SH-SY5Y (cell line): Measurements from ENCODE around the gene MIGA2.

ENCODE experiments used
- GATA2 ChIP-seq: IDR thresholded peaks from 2 replicates; pipeline ENCODE4 v1.6.1; 2011; ENCODE audit warnings: mild to moderate bottlenecking, low read depth, low read length
- GATA3 ChIP-seq: IDR thresholded peaks from 2 replicates; pipeline ENCODE4 v1.6.1; 2011; ENCODE audit warnings: low read depth, mild to moderate bottlenecking, low read length, moderate library complexity

DNA sequence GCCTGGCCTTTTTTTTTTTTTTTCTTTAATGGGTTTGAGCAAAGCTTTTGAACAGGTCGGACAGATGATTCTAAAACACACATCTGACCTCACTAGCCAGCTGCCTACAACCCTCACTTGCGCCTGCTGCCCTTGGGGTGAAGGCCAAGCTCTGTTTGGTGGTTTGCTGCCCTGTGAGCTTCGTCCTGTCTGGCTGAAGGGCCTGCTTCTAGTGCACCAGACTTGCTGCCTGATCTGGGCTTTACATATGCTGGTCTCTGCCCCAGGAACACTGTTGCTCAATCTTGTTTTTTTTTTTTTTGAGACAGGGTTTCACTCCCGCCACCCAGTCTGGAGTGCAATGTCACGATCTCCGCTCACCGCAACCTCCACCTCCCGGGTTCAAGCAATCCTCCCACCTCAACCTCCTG is 28.1 kb downstream of the MIGA2 start:
- TF ChIP-seq GATA2 (no peak), GATA3 (no peak)
